Measurements from ENCODE around the gene SIGLEC11.
A peak's percentile ranks its signal among the peaks of the same experiment; 100 is the strongest.
"Not testable (repeated sequence)": the region's sequence is repeated elsewhere in the genome, so short reads cannot be mapped to it uniquely, and the experiment has no call there.

SIGLEC11 gene

DNA sequence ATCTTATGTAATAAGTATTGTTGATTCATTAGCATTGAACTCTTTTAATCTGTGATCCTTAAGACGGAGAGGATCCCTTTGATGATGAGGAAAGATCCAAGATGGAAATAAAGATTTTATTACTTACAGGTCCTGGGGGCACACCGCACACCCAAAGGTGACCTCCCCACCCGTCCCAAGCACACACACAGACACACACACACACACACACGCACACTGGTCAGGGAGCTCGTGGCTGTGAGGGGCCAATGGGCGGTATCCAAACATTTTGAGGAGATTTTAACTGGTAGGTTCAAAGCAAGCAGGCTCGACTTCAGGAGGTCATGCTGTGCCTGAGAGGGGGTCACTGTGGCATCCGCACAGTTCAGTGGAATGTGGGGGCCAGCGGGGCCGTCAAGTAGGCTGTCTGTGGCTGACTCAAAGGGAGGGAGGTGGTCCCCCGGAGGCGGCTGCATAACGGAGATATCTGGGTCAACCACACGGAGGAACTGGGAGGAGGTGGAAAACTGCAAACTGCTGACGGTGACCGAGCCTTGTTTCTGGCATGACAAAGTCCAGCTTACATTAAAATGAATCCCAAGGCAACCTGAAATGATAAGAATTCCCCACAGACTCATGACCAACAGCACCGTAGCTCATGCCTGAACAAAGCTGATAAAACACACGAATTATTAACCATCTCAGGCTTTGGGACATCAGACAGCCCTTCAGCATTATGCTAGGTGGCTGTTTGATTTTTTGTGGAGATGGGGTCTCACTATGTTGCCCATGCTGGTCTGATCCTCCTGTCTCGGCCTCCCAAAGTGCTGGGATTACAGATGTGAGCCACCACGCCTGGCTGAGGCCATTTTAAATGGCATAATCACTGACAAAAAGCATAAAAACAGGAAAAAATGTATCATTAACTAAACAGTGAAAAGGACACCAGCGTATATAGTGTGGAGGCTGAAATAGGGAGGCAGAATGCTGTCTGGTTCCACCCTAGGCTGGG lies 20.9 kb upstream of the SIGLEC11 start:
- DNase-seq, result no peak

DNA sequence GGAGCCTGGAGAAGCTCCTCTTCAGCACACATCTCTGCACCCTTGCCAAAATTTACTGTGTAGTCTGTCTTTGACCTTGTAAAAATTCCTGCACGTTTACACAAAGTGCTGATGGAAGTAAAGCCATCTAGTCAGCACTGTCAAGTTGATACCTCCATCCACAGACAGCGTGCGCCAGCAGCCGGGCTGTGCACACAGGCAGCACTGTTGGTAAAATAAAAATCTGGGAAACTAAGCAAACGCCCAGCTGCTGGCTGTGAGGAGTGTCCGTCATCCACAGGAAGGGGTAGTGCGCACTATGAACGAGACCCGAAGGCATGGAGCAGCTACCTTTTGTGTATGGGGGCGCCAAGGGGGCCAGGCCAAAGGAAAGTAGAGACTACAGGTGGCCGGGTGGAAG lies 17.4 kb upstream of the SIGLEC11 start:
- no peak for DNase-seq

DNA sequence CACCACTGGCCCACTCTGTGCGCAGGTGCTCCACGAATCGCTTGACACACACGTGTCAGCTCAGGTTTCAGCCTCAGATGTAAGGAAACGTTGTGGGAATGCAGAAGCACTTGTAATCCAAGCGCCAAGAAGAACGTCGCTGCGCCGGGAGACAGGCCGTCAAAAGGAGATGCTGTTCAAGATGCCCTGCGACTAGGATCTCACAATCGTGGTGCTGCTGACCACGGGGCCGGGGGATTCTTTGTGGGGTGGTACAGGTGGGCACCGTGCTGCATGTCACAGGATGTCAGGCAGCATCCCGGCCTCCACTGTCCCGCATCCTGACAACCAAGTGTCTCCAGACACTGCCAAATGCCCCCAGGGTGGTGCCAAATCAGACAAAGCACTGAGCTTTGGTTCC lies 16.9 kb upstream of the SIGLEC11 start:
- DNase-seq, result no peak

- DNase-seq, result no peak
Observed at GRCh38 chr19:49977076-49977475, 16.1 kb upstream of the SIGLEC11 start.

GRCh38 chr19:49976496-49976895 lies 15.5 kb upstream of the SIGLEC11 start:
- DNase-seq, result no peak

GRCh38 chr19:49975051-49975450 lies 14.1 kb upstream of the SIGLEC11 start:
- DNase-seq, result no peak

DNA sequence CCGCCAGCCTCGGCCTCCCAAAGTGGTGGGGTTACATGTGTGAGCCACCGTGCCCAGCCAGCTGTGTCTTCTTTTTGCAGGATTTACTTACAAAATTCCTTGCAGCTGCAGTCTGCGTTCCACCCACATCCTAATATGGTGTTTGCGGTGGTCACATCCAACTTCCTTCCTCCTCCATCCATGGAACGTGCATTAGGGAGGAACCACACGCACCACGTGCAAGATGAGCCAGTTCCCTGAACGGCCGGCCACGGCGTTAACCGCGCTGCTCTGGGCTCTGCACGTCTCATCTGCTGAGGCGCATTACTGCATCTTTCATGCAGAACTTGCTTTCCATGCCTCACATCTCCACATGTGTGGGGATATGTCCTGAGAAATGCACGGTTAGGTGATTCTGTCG lies 13.0 kb upstream of the SIGLEC11 start:
- no peak for DNase-seq

DNA sequence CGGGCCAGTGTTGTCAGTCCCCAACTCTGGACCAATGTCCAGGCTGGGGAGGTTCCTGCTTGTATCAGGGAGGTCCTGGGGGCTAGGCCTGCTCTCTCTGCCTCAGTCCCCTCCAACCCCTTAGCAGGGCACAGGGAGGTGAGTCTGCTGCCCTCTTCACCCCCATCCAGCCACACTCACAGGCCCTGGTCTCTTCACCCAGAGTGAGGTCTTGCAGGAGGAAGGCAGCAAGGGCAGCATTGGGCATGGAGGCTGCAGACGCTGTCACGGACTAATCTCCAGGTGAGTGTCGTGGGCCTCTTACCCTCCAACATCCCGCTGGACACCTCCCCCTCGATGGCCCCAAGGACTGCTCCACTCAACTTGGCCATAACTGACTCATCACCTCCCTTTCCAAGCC lies 11.9 kb upstream of the SIGLEC11 start:
- no peak for DNase-seq

DNA sequence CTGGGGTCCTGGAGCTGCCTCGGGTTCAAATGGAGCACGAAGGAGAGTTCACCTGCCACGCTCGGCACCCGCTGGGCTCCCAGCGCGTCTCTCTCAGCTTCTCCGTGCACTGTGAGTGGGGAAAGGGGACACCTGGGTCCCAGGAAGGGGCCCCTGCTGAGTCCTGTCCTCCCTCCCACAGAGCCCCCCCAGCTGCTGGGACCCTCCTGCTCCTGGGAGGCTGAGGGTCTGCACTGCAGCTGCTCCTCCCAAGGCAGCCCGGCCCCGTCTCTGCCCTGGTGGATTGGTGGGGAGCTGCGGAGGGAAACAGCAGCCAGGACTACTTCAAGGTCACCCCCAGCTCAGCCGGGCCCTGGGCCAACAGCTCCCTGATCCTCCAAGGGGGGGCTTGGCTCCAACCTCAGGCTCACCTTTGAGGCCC lies 11.0 kb upstream of the SIGLEC11 start:
- no peak for DNase-seq

- DNase-seq, result peak; percentile 35 to 39
Observed at GRCh38 chr19:49969355-49969754, 8.4 kb upstream of the SIGLEC11 start.

DNA sequence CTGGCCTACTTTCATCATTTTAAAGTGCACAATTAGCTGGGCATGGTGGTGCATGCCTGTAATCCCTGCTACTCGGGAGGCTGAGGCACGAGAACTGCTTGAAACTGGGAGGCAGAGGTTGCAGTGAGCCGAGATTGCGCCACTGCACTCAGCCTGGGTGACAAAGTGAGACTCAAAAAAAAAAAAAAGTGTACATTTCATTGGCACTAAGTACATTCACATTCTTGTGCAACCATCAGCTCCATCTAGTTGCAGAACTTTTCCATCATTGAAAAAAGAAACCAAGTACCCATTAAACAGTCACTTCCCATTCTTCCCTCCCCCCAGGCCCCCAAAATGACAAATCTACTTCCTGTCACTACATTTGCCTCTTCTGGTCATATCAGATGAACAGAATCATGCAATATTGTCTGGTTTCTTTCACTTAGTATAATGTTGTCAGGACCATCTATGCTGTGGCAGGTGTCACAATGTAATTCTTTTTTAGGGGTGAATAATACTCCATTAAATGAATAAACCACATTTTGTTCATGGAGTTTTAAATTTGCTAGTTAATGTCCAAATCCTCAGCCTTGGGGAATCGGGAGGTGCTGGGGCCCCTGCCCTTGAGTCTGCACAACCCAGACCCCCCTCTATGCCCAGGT lies 7.4 kb upstream of the SIGLEC11 start:
- DNase-seq, result peak; percentile 78 to 83

DNA sequence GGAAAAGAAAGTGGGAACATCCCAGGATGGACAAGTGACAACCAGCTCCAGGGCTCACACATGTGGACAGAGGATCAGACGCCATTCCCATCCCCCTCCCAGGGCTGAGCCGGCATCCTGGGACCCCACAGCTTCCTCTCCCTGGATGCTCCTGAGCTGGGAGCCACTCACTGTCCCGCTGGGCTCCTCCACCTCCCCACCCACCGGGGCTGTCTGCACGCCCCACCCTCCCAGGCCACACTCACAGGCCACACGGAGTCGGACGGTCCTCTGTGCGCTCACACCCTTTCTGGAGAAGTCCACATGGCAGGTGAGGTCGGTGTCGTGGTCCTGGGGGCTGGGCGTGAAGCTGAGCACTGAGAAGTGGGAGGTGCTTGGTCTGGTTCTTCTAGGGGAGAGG lies 1.1 kb downstream of the SIGLEC11 start:
- DNase-seq, result not testable (repeated sequence)

DNA sequence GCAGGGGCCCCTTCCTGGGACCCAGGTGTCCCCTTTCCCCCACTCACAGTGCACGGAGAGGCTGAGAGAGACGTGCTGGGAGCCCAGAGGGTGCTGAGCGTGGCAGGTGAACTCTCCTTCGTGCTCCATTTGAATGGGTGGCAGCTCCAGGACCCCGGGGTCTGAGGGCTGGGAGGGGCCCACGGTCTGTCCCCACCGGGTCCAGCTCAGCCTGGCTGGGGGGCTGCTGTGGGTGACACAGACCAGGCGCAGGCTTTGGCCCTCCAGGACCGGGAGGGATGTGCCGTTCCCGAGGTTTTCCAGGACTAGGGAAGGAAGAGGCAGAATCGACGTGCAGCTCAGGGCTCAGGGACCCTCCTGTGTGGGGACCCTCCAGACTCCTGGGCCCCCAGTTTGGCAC lies 2.4 kb downstream of the SIGLEC11 start:
- not testable (repeated sequence) for DNase-seq

- DNase-seq, result not testable (repeated sequence)
Observed at GRCh38 chr19:49958144-49958543, 2.8 kb downstream of the SIGLEC11 start.

DNA sequence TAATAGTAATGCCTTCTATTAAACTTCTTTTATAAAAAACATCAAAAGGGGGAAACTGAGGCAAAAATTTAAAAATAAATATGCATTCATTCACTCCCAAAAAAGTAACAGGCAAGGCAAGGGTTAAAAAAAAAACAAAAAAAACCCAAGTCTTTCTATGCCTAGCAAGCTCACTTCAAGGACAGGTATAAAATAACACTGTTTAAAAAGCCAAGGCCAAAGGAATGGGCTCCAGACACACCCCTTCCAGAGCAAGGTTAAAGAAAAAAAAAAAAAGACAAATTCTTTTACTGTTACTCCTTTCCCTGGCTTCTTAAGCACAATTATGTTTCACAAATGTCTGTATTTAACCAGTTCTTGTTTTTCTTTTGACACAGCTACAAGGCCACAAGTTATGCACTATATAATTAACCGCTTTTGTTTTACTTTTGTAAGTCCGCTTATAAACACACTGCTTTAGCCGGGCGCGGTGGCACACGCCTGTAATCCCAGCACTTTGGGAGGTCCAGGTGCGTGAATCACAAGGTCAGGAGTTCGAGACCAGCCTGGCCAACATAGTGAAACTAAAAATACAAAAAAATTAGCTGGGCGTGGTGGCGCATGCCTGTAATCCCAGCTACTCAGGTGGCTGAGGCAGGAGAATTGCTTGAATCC lies 3.6 kb downstream of the SIGLEC11 start:
- no peak for DNase-seq

DNA sequence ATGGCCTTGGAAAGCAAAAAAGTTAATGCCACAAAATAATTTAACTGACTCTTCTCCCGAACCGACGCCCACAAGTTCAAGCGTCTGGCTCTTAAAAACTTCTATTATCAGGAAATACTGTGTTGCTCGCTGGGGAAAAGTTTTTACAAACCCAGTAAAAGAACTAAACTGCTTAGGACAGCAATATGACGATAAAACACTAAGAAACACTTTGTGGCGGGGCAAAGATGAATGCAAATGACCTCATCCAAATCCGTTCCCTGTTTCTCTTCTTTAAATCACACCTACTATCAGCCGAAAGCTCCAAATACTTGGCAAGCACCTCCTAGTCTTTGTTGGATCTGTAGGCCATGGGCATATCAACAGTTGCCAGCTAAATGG lies 4.9 kb downstream of the SIGLEC11 start:
- DNase-seq, result no peak

DNA sequence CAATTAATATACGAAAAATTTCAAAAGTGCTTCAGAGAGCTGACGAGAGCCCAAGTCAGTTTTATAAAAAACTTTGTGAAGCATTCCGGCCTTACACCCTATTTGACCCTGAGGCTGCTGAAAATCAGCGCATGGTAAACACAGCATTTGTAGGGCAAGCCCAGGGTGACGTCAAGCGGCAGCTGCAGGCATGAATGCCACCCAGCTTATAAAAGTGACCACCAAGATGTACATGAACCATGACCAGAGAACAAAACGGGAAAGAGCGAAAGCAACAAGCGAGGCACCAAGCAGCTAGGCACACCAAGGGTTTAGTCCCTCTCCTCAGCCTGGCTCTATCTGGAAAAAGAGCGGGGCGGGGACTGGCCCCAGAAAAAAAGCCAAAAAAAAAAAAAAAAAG lies 6.0 kb downstream of the SIGLEC11 start:
- DNase-seq, result no peak

DNA sequence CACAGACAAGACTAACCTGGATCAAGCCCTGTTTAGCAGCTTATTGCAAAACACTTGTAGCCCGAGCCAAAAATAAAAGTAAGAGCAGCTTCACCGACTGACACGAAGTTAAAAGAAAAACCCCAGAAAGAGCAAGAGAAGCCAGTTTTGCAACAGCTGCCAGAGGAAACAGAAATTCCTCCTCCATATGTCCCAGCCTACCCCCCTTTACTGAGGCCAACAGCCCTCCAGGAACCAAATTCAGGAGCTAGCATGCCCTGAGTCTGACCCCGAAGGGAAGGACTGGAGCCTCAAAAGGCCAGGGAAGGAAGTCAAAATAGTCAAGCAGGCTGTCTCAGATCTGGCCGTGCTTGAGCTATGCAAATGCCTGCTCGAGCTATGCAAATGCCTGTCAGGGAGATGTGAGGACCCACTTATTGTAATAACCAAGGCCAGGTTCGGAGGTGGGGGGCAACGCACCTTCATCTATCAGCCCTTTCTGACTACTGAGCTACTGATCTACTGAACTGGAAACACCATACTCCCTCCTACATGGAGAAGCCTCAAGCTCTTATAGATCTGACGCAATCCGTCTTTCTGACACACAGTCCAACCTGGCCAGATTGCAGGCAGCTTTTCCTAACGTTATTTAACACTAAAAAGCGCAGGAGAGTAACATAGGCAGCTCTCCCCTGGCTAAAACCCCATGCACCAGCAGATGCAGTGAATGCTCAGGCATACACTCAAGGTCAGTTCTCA lies 6.7 kb downstream of the SIGLEC11 start:
- peak; percentile 72 to 79 for DNase-seq

DNA sequence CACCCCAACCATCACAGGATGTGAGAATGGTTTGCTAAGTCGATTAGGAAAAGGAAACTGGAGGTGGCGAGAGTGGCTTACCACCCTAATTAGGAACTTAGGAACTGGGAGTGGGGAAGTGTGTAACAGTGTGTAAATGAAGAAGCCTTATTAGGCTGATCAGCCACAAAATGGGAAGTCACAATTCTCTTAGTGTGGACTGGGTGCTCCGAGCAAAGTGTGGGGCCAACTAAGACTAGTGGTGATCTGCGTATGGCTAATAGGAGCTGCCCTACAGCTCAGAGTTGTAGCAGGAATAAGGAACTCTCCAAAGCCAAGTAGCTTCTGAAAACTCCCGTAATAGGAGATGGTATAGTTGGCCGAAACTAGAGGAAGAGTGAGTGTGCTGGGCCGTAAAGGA lies 7.6 kb downstream of the SIGLEC11 start:
- DNase-seq, result peak; percentile 58 to 61

DNA sequence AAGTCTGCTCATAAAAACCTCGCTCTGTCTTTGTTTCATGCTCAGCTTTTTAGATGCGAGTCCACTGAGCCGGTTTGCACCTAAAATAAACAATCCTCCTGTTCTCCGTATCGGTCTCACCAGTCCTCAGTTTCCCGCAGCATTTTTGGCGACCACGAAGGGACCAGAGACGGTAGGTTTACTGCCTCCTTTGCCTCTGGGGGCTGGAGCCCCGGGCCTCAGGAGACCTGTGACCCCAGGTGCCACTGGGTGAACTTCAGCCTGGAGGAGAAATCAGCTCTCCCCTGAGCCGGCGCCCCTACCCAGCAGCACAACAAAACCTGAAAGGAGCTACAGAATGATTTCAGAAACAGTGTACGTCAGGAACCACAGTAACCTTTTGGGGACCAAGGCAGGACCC lies 8.1 kb downstream of the SIGLEC11 start:
- DNase-seq, result no peak

DNA sequence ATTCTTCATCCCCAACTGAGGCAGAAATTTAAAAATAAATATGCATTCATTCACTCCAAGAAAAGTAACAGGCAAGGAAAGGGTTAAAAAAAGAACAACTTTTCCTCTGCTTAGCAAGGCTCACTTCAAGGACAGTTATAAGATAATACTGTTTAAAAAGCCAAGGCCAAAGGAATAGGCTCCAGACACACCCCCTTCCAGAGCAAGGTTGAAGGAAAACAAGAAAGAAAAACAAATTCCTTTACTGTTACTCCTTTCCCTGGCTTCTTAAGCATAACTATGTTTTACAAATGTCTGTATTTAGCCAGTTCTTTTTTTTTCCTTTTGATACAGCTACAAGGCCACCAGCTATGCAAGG lies 8.5 kb downstream of the SIGLEC11 start:
- no peak for DNase-seq

GRCh38 chr19:49951806-49952478 lies 9.0 kb downstream of the SIGLEC11 start:
- no peak for DNase-seq
